ENCODE results near the gene LAMA5. TPM values are rescaled to one million over a fixed set of nuclear protein-coding genes. Genes with fewer than 3 reads are reported as not detected.

LAMA5 gene
- total RNA-seq, 1 experiment from 2014 or later: 28.3 TPM

DNA sequence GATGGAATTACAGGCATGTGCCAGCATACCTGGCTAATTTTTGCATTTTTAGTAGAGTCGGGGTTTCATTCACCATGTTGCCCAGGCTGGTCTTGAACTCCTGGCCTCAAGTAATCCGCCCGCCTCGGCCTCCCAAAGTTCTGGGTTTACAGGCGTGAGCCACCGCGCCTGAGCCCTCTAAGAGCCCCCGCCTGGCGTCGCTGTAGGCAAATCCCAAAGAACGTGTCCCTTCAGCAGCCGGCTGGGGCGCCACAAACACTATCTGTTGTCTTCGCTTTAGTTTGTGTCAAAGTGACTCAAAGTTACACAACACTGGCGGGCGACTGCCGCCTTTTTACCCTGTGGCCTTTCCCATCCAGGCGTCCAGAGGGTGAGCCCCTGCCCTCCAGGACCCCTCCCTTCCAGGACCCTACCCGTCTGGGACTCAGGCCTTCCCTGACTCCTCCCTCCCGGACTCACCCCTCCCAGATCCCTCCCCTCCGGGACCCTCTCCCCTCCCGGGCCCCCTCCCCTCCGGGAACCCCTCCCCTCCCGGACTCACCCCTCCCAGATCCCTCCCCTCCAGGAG lies 65.3 kb downstream of the LAMA5 start:
- in situ Hi-C loops (cut with HindIII; ENCODE audit: low sequenced_read_pairs): no loop called here
- DNase-seq (ENCODE audit: low spot score): peak; percentile 91

DNA sequence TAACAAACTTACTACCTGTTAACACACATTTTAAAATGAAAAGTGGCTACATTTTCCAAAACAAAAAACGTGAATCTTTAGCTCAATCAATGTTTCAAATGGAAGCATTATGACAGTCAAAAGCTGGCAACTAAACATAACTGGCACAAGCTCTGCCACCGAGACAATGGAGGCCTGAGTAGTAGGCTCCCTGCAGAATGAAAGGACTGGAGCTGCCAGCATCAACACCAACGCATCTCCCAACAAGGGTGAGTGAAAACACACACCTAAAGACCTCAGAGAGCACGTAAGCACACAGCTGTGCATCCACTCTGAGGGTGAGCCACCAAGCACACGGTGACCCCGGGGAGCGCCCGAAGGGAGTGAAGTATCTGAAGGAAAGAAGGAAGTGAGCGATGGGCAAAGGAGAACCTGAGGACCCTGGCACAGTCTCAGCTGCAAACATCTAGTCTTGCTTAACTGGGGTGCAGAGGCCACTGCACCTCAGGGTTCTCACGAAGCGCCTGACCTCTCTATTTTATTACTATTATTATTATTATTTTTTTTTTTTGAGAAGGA lies 65.9 kb downstream of the LAMA5 start:
- no peak for DNase-seq (ENCODE audit: low spot score)
- in situ Hi-C loops (cut with HindIII; ENCODE audit: low sequenced_read_pairs): no loop called here

DNA sequence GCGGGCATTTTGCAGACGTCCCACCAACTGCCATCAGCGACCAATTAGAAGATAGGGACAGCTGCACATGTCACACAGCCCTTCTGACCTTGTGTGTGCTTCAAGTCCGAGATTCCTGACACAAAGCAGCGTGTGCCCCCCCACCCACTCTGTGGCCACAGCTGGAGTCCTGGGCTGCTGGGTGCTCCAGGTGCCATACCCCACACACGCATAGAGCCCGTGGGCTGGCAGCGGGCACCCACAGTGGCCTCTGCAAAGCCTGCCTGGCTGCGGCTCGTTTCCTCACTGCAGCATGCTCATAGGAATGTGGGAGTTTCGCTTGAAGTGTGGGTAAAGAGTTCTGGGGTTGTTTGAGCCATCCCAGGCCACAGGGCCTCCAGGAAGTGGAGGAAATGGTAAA lies 66.8 kb downstream of the LAMA5 start:
- DNase-seq (ENCODE audit: low spot score): no peak
- in situ Hi-C loops (cut with HindIII; ENCODE audit: low sequenced_read_pairs): no loop called here

DNA sequence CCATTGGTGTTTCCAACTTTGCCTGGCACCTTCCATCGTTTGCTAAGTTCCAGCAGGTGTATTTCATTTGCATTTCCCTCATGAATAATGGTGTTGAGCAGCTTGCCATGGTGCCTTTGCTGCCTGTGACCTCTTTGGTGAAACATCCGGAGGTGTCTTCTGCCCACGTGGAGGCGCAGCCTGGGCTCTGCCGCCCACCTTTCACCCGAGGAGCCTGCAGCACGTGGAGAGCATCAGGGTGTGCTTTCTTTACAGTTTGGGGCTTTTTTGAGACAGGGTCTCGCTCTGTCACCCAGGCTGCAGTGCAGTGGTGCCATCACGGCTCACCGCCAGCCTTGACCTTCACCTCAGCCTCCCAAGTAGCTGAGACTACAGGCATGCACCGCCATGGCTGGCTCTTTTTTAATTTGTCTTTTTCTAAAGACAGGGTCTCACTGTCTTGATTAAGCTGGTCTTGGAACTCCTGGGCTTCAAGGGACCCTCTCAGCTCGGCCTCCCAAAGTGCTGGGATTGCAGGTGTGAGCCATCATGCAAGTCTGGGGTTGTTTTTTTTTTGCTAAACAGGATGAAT lies 67.4 kb downstream of the LAMA5 start:
- in situ Hi-C loops (cut with HindIII; ENCODE audit: low sequenced_read_pairs): loop anchor here (10.0 to 25.0 kb wide), 3 partner anchors 115 to 287 kb away; partner anchors contain the start of gene MTG2
- DNase-seq (ENCODE audit: low spot score): no peak

DNA sequence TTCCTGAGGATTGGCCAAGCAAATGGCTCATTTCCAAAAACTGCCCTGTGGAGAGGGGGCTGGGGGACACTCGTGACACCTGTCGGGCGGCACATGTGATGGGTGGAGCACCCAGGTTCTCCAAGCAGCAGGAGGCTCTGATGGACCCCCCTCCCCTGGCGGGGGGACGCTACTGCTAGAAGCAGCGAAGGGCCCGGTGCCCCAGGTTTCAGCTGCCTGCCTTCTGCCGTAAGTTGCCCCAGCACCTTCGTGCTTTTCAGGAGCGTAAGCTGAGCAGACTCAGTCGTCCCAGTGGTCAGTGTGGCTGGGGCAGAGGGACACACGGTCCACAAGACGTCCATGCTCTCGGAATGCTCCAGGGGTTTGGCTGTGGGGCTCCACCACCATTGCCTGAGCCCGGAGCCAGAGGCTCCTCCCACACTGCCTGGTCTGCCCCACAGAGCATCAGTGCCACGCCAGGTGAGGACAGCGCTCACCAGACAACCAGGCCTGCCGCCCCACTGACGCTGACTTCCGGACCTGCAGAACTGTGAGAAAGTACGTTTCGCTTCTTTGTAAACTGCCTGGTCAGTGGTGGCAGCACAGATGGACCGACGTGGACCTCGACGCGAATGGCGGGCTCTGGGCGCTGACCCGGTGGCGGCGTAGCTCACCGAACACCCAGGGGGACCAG lies 68.4 kb downstream of the LAMA5 start:
- DNase-seq (ENCODE audit: low spot score): no peak
- in situ Hi-C loops (cut with HindIII; ENCODE audit: low sequenced_read_pairs): loop anchor here (10.0 to 25.0 kb wide), 3 partner anchors 114 to 286 kb away; partner anchors contain the start of gene MTG2

DNA sequence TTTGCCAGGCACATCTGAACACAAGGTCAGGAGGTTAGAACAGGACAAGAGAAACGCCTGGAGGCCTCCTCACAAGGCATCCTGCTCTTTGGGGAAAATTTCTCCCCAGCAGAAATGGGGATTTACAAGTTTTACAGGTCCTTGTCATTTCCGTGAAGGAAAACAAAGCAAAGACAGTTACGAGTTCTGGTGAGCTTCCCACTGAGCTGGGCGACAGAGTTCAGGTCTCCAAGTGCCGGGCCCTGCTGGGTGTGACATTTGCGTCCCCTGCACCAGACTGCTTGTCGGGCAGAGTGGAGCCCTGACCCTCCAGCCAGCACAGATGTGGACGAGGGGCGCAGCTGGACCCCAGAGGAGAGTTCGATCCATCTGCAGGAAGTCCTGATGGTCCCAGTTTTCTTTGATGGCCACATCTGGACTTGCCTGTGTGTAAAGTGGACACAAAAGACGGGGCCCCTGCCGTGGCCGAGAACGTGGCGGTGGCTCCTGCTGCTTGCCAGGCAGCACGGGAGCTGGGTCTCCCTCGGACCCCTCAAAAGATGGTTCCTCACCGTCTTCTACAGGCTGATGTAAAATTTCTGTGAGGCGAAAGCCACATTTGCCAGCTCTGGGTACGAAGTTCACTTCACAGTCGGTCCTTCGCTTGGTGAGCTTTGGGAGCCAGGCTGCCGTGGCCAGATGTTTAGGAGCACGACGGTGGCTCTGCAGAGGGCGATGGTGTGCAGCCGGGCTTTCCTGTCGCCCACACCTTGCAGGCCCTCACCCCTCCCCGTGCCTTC lies 69.5 kb downstream of the LAMA5 start:
- DNase-seq (ENCODE audit: low spot score): no peak
- in situ Hi-C loops (cut with HindIII; ENCODE audit: low sequenced_read_pairs): loop anchor here (10.0 to 25.0 kb wide), 3 partner anchors 113 to 285 kb away; partner anchors contain the start of gene MTG2

DNA sequence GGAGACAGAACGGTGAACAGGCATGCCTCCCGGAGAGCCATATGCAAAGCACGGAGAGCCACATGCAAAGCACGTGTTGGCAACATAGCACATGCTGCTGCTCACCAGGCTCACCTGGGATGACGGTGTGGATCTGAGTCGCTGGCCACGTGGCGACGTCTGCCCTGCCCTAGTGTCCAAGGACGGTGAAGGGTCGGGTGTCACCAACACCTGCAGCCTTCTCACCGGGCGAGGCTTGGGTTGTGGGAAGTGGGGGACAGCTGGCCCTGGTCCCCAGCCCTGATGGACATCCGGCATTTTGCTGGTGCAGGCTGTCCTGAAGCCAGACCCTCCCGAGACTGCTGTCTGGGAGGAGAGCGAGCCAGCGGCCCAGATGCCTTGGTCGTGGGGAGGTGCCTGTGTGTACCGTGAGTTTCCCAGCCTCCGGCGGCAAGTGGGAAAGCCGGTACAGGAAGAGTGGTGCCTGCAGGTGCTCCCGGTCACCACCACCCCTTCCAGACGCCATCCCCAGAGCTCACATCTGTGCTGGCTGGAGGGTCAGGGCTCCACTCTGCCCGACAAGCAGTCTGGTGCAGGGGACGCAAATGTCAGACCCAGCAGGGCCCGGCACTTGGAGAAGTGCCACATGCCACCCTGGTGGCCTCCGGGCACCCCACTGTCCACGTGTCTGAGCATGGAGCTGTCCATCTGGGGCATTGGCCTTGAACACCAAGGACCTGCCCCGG lies 70.2 kb downstream of the LAMA5 start:
- no peak for DNase-seq (ENCODE audit: low spot score)
- in situ Hi-C loops (cut with HindIII; ENCODE audit: low sequenced_read_pairs): loop anchor here (10.0 to 25.0 kb wide), 3 partner anchors 112 to 285 kb away; partner anchors contain the start of gene MTG2

DNA sequence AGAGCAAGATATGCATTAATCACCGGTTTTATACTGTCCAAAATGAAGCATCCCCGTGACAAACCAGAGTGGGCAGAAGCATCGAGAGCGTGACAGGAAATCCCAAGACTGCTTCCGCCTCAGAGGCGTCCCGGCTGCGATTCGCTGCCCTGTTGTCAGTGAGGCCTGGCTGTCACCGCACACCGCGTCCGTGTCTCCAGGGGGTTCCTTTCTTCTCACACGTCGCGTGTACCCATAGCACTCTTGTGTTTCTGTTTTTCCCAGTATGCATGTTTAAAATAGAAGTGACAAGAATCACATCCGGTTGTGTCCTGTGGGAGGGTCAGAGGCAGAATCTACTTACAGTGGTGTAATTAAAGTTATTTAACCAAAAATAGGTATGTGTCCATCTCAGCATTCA lies 72.6 kb downstream of the LAMA5 start:
- in situ Hi-C loops (cut with HindIII; ENCODE audit: low sequenced_read_pairs): loop anchor here (10.0 to 25.0 kb wide), 3 partner anchors 110 to 282 kb away; partner anchors contain the start of gene MTG2
- DNase-seq (ENCODE audit: low spot score): no peak

DNA sequence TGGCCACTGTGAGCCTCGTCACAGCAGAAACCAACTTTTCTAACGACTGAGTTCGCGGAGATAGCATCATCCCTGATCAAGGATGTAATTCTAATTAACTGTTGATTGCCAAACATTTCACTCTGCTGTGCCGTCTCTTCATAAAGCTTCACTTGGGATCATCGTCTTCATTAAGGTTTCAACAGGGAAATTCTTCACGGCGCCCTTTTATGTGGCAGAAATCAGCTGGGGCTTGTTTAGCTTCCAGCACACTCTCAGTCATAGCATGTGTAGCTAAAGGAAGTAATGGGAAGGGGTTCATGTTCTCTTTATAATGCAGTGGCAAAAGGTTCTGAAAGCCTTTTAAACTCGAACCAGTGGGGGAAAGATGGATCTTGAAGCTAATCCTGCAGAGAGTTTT lies 73.2 kb downstream of the LAMA5 start:
- DNase-seq (ENCODE audit: low spot score): no peak
- in situ Hi-C loops (cut with HindIII; ENCODE audit: low sequenced_read_pairs): loop anchor here (10.0 to 25.0 kb wide), 3 partner anchors 109 to 282 kb away; partner anchors contain the start of gene MTG2

DNA sequence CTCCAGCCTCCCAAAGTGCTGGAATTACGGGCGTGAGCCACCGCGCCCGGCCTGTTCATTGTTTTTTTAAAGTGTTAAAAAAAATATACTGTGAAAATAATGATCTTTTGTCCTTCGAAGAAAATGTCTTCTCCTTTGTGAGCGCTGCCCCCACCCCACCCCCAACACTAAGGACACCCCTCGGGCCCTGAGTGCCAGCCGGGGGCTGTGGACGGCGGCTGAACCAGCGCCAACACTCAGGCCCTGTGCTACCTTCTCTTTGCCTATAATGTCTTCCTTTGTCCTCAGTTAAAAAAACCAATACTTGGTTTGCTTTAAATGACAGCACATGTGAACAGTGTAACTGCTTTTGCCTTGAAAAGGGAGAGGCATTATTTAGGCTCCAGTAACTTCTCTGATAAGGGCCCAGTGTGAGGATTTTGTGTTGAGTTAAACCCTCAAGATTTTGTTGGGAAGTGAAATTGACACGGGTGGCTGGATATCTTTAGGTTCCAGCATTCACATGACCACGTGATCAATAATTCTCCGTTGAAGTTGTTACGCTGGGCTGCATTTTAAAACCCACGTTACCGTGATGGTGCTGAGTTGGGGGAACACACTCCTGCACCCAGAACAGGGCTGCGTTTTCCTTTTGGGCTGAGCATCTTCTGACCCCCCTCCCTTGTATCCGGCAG lies 73.9 kb downstream of the LAMA5 start:
- in situ Hi-C loops (cut with HindIII; ENCODE audit: low sequenced_read_pairs): loop anchor here (10.0 to 25.0 kb wide), 3 partner anchors 108 to 281 kb away; partner anchors contain the start of gene MTG2
- DNase-seq (ENCODE audit: low spot score): no peak

DNA sequence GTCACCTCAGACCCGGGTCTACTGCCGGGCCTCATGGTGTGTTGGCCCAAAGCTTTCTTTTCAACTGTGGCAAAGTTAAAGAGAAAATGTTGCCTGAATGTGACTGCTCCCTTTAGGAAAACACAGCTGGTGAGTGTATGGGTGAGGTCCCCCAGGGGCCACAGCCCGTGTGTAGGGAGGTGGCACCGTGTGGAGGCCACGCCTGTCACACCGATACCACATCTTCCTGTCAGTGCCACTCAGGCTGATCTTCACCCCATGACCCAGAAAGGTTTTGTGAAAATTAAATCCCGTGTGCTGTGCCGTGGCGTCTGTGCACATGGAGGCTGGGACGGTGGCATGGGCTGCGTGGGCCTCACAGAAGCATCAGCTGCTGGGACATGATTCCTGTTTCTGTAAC lies 75.0 kb downstream of the LAMA5 start:
- DNase-seq (ENCODE audit: low spot score): no peak
- in situ Hi-C loops (cut with HindIII; ENCODE audit: low sequenced_read_pairs): loop anchor here (10.0 to 25.0 kb wide), 3 partner anchors 107 to 280 kb away; partner anchors contain the start of gene MTG2

DNA sequence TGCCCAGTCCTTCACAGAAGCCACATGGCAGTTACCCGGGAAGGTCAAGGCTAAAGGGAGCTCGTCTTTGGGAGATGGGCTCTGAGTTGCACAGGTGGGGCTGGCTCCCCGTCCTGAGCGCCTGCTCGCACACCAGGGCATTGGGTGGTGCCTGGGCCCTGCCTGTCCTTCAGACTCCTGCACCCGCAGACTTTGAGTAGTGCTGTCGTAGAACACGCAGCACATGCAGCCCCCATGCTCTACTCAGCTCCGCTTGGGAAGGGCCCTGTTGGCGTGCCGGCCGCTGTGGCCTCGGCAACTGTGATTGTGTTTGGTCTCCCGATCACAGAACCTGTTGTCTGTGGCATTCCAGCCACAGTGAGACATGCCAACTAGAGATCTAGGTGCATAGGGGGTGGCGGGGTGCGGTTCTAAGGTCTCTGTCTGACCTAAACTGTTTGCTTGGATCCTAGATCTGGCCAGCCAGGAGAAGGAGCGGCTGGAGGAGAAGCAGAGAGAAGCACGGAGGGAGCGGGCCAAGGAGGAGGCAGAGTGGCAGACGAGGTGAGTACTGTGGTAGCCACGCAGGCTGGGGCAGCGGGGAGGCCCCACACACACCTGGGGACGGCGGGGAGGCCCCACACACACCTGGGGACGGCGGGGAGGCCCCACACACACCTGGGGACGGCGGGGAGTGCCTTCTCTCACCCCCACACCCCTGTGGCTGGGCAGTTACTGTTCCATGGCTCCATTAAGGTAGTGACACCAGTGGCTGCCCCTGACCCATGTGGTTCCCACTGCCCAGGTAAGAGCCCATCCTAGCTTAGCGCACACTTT lies 75.7 kb downstream of the LAMA5 start:
- in situ Hi-C loops (cut with HindIII; ENCODE audit: low sequenced_read_pairs): loop anchor here (10.0 to 25.0 kb wide), 3 partner anchors 107 to 279 kb away; partner anchors contain the start of gene MTG2
- DNase-seq (ENCODE audit: low spot score): no peak

DNA sequence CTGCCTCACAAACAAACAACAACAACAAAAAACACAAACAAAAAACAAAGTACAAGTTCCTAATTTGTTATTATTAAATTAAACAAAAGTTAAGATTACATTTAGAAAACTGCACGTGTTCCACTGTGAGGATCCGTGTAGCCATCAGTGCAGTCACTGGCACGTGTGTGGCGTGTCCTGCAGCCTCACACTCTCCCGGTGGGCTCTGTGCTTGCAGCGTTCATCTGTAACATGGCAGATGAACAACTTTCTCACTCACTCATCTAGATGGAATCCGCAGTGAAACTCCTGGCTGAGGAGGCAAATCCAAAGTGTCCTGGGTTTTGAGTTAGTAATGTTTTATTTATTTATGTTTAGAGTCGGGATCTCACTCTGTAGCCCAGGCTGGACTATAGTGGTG lies 77.2 kb downstream of the LAMA5 start:
- in situ Hi-C loops (cut with HindIII; ENCODE audit: low sequenced_read_pairs): loop anchor here (10.0 to 25.0 kb wide), 3 partner anchors 105 to 278 kb away; partner anchors contain the start of gene MTG2

DNA sequence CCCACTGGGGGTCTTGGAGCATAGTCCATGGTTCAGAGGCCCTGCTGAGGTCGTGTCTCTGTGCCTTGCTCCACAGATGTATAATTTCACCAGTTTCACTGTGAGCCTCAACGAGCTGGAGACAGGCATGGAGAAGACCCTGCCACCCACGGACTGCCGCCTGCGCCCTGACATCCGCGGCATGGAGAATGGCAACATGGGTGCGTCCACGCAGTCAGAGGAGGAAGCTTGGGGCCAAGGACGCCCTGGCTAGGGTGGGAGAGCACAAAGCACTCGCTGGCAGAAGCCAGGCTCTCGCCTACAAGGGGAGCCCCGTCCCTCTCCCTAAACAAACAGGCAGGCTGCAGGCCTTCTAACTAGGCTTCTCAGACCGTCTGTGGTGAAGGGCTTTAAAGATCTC lies 78.0 kb downstream of the LAMA5 start:
- DNase-seq (ENCODE audit: low spot score): no peak
- in situ Hi-C loops (cut with HindIII; ENCODE audit: low sequenced_read_pairs): loop anchor here (25.0 kb wide), 1 partner anchor 277 kb away; no protein-coding TSS in a partner anchor

More for the DNA sequence above, 77.2 kb downstream of the LAMA5 start:
- DNase-seq (ENCODE audit: low spot score): no peak

DNA sequence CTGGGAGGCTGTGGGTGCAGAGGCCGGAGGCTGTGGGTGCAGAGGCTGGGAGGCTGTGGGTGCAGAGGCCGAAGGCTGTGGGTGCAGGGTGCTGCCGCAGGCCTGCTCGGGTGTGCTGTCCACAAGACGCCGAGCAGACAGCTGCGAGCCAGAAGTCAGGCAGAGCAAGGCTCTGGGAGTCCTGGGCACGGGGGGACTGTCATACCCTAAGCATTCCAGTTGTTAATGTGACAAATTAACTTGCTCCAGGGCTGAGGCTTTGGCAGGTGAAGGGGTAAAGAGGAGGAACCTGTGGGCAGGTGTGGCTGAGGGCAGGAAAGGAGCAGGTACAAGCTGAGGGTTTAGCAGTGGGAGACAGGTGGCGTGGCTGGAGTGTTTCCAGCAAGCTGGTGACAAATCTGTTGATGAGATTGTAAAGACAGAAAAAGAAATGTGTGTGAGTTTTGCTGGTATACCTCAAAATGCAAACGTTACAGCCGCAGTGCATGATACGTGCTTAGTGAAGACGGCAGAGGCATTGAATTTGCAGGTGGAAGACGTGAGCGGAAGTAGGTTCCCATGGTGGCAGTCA lies 78.5 kb downstream of the LAMA5 start:
- in situ Hi-C loops (cut with HindIII; ENCODE audit: low sequenced_read_pairs): loop anchor here (25.0 kb wide), 1 partner anchor 276 kb away; no protein-coding TSS in a partner anchor
- DNase-seq (ENCODE audit: low spot score): peak; percentile 81

DNA sequence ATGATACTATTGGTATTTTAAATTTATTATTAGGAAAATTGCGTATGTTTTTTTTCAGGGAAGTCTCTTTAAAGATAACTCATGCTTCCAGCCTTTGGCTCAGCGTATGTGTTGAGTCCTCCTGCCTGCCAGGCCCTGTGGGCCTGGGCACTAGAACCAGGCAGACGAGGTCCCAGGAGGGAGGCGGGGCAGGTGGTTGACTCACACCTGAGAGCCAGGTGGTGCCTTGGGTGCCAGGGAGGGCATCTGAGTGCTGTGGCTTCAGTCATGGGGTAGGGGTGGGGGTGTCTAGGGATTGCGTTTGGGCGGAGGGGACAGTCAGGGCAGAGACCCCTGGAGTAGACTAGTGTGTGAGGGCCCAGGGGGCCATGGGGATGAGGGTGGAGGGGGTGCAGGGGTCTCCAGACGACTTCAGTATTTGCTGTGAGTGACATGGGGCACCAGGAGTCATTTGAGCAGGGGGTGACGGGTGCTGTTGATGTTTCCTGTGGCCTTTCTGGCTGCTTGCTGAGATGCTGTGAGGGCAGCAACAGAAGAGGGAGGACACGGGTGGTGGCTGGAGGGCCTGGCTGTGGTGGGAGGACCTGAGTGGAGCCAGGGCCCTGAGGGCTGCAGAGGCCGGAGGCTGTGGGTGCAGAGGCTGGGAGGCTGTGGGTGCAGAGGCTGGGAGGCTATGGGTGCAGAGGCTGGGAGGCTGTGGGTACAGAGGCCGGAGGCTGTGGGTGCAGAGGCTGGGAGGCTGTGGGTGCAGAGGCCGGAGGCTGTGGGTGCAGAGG lies 79.2 kb downstream of the LAMA5 start:
- DNase-seq (ENCODE audit: low spot score): no peak
- in situ Hi-C loops (cut with HindIII; ENCODE audit: low sequenced_read_pairs): loop anchor here (25.0 kb wide), 1 partner anchor 276 kb away; no protein-coding TSS in a partner anchor
